Measurements from ENCODE around the gene ECSCR.
A peak's percentile ranks its signal among the peaks of the same experiment; 100 is the strongest.

ECSCR gene

GRCh38 chr5:139451878-139452660 is 10.5 kb downstream of the ECSCR start (continued):
- TF ChIP-seq KLF1 (tag by site-specific recombination; IDR thresholded peaks at IDR 0.05) (no peak), SALL2 (tag by site-specific recombination; IDR thresholded peaks at IDR 0.05; ENCODE audit: borderline replicate concordance) (no peak), ZNF335 (tag by site-specific recombination; conservative IDR thresholded peaks at IDR 0.05) (no peak), ZNF169 (tag by site-specific recombination; IDR thresholded peaks at IDR 0.05) (0 out of 2 replicates have a peak, but pooled peaks have one; percentile 31), ZBTB21 (tag by site-specific recombination; IDR thresholded peaks at IDR 0.05) (no peak), HOXA7 (CRISPR knock-in tag; IDR thresholded peaks at IDR 0.05; ENCODE audit: borderline replicate concordance) (no peak), GLIS2 (tag by site-specific recombination; IDR thresholded peaks at IDR 0.05) (no peak), ZNF148 (tag by site-specific recombination; IDR thresholded peaks at IDR 0.05; ENCODE audit: borderline replicate concordance) (0 out of 2 replicates have a peak, but pooled peaks have one; percentile 20), ZBTB20 (tag by site-specific recombination; IDR thresholded peaks at IDR 0.05) (0 out of 2 replicates have a peak, but pooled peaks have one; percentile 10), ZNF248 (tag by site-specific recombination; IDR thresholded peaks at IDR 0.05) (no peak; the same call in 1 of the 2 replicates), KLF7 (tag by site-specific recombination; IDR thresholded peaks at IDR 0.05; ENCODE audit: borderline replicate concordance) (no peak), ZNF324 (tag by site-specific recombination; IDR thresholded peaks at IDR 0.05) (no peak), ZNF664 (tag by site-specific recombination; IDR thresholded peaks at IDR 0.05) (no peak), ZNF140 (tag by site-specific recombination; IDR thresholded peaks at IDR 0.05) (peak; percentile 3; the same call in 1 of the 2 replicates), ZNF157 (tag by site-specific recombination; IDR thresholded peaks at IDR 0.05) (no peak), GFI1B (tag by site-specific recombination; IDR thresholded peaks at IDR 0.05) (no peak), ZNF398 (tag by site-specific recombination; IDR thresholded peaks at IDR 0.05) (no peak), ZBTB26 (tag by site-specific recombination; optimal IDR thresholded peaks at IDR 0.05) (no peak), ZNF19 (tag by site-specific recombination; IDR thresholded peaks at IDR 0.05; ENCODE audit: low read depth) (no peak), ZBTB7A (tag by site-specific recombination; IDR thresholded peaks at IDR 0.05; ENCODE audit: low read depth) (no peak), ZNF23 (tag by site-specific recombination; IDR thresholded peaks at IDR 0.05; ENCODE audit: borderline replicate concordance) (no peak), ZFP41 (tag by site-specific recombination; IDR thresholded peaks at IDR 0.05; ENCODE audit: borderline replicate concordance) (no peak), ZNF623 (tag by site-specific recombination; IDR thresholded peaks at IDR 0.05) (no peak), KLF16 (tag by site-specific recombination; IDR thresholded peaks at IDR 0.05) (no peak), ZNF530 (tag by site-specific recombination; IDR thresholded peaks at IDR 0.05; ENCODE audit: low read depth) (no peak), ZNF658 (tag by site-specific recombination; IDR thresholded peaks at IDR 0.05) (no peak), ZNF776 (tag by site-specific recombination; IDR thresholded peaks at IDR 0.05; ENCODE audit: borderline replicate concordance) (peak; percentile 23; the same call in 1 of the 2 replicates), ZNF791 (tag by site-specific recombination; IDR thresholded peaks at IDR 0.05) (peak; percentile 58; the same call in 1 of the 2 replicates), ZNF626 (tag by site-specific recombination; IDR thresholded peaks at IDR 0.05) (no peak), ZNF211 (tag by site-specific recombination; IDR thresholded peaks at IDR 0.05; ENCODE audit: low read depth) (0 out of 2 replicates have a peak, but pooled peaks have one; percentile 32), ZNF843 (tag by site-specific recombination; IDR thresholded peaks at IDR 0.05) (no peak), ZNF175 (tag by site-specific recombination; IDR thresholded peaks at IDR 0.05) (no peak), ZNF704 (tag by site-specific recombination; IDR thresholded peaks at IDR 0.05) (no peak)
